Lower lobe of right lung (tissue), 2 donors: ENCODE results near the gene CDRT15. TPM values are rescaled to one million over a fixed set of nuclear protein-coding genes. Genes with fewer than 3 reads are reported as not detected.
A peak's percentile ranks its signal among the peaks of the same experiment; 100 is the strongest.
"Not testable (repeated sequence)": the region's sequence is repeated elsewhere in the genome, so short reads cannot be mapped to it uniquely, and the experiment has no call there.

Source experiments
- ATAC-seq, 2 donors: fragments of 200-7000 bp; cut with Tn5 transposase; one replicate each; pipeline ENCODE4 v1.9.1; 2020 to 2022; ENCODE audit warnings: mild to moderate bottlenecking in 2 of 2, moderate library complexity in 2 of 2
- DNase-seq: peaks from one replicate; pipeline ENCODE4 v3.0.0-alpha.2; 2020
- H3K27ac ChIP-seq: fragments of 200-600 bp; one replicate; pipeline ENCODE4 v1.8.0; 2022
- H3K27me3 ChIP-seq: fragments of 200-600 bp; one replicate; pipeline ENCODE4 v1.8.0; 2022; ENCODE audit warnings: low read depth
- H3K36me3 ChIP-seq: fragments of 200-600 bp; one replicate; pipeline ENCODE4 v1.8.0; 2022; ENCODE audit warnings: mild to moderate bottlenecking
- H3K4me1 ChIP-seq: fragments of 200-600 bp; one replicate; pipeline ENCODE4 v1.8.0; 2022
- H3K4me3 ChIP-seq: fragments of 200-600 bp; one replicate; pipeline ENCODE4 v1.8.0; 2022; ENCODE audit warnings: mild to moderate bottlenecking
- H3K9me3 ChIP-seq: fragments of 200-600 bp; one replicate; pipeline ENCODE4 v1.8.0; 2022
- CTCF ChIP-seq: fragments of 200-600 bp; IDR thresholded peaks from one replicate; pipeline ENCODE4 v1.8.0; 2022; ENCODE audit warnings: antibody characterized with exemption, mild to moderate bottlenecking
- intact Hi-C: fragments of 100-400 bp; cut with DNase I; formaldehyde crosslinking; loops from one replicate; pipeline ENCODE4 v1.11.0; 2022
- total RNA-seq: library from RNA; stranded (reverse); fragmentation: NEBNext Ultra II Directional; extraction: Animal tissue kit (Norgen Biotek cat#: 25700); gene quantifications from one replicate; pipeline ENCODE4 v1.2.1, GENCODE V29; 2021
- donor health status: DM: no; HTN: yes; CAD: no; lungs with severe emphysema.

CDRT15 gene
- total RNA-seq, 1 donor from 2014 or later, result not detected

GRCh38 chr17:14198575-14198974 lies 38.1 kb downstream of the CDRT15 start:
- no peaks in the 10 kb centered on the region for H3K9me3 ChIP-seq
- peak in 1 of 2 donors; percentile 34 for ATAC-seq
- no peak for DNase-seq
- H3K27me3 ChIP-seq, result no peaks in the 10 kb centered on the region
- no peak for TF ChIP-seq CTCF
- H3K36me3 ChIP-seq, result no peaks in the 10 kb centered on the region
- H3K4me3 ChIP-seq, result no peak overlapping the region
- intact Hi-C loops, result no loop called here
- H3K27ac ChIP-seq, result peak overlapping the region; percentile 67
- peaks cover 38% of the 10 kb centered on the region for H3K4me1 ChIP-seq

- Histone ChIP-seq H3K27me3 (no peaks in the 10 kb centered on the region), H3K36me3 (no peaks in the 10 kb centered on the region), H3K27ac (peak overlapping the region; percentile 67), H3K9me3 (no peaks in the 10 kb centered on the region), H3K4me3 (no peak overlapping the region), H3K4me1 (peaks cover 38% of the 10 kb centered on the region)
- DNase-seq (peak; percentile 78), ATAC-seq (peak; percentile 92 to 94)
- no peak for TF ChIP-seq CTCF
- intact Hi-C loops, result no loop called here
Measured at GRCh38 chr17:14198013-14198412, 38.6 kb downstream of the CDRT15 start.

- no peak for TF ChIP-seq CTCF
- intact Hi-C loops, result no loop called here
- Histone ChIP-seq H3K27me3 (no peaks in the 10 kb centered on the region), H3K4me1 (peaks cover 38% of the 10 kb centered on the region), H3K9me3 (no peaks in the 10 kb centered on the region), H3K36me3 (no peaks in the 10 kb centered on the region), H3K4me3 (no peak overlapping the region), H3K27ac (peak overlapping the region; percentile 67)
- no peak for DNase-seq
- peak; percentile 41 for ATAC-seq
Measured at GRCh38 chr17:14197586-14197985, 39.1 kb downstream of the CDRT15 start.

- H3K27me3 ChIP-seq, result no peaks in the 10 kb centered on the region
Measured at GRCh38 chr17:14197057-14197456, 39.6 kb downstream of the CDRT15 start.

GRCh38 chr17:14196377-14196997 lies 40.2 kb downstream of the CDRT15 start:
- Histone ChIP-seq H3K4me1 (peaks cover 34% of the 10 kb centered on the region), H3K27ac (no peak overlapping the region), H3K36me3 (no peaks in the 10 kb centered on the region), H3K4me3 (no peak overlapping the region), H3K9me3 (no peaks in the 10 kb centered on the region), H3K27me3 (no peaks in the 10 kb centered on the region)
- ATAC-seq (no peak), DNase-seq (no peak)
- peak; percentile 31 for TF ChIP-seq CTCF
- intact Hi-C loops, result no loop called here

More at GRCh38 chr17:14197057-14197456, 39.6 kb downstream of the CDRT15 start:
- Histone ChIP-seq H3K9me3 (no peaks in the 10 kb centered on the region), H3K4me1 (peaks cover 38% of the 10 kb centered on the region), H3K36me3 (no peaks in the 10 kb centered on the region), H3K27ac (peak overlapping the region; percentile 67), H3K4me3 (no peak overlapping the region)
- no peak for DNase-seq
- intact Hi-C loops, result no loop called here
- TF ChIP-seq CTCF, result no peak
- ATAC-seq, result no peak

- H3K4me1 ChIP-seq, intact Hi-C loops, H3K4me3 ChIP-seq, H3K9me3 ChIP-seq, H3K27ac ChIP-seq, DNase-seq, ATAC-seq, H3K36me3 ChIP-seq, H3K27me3 ChIP-seq: not testable (repeated sequence)
Measured at GRCh38 chr17:14192636-14193344, 43.9 kb downstream of the CDRT15 start.

GRCh38 chr17:14192039-14192438 lies 44.6 kb downstream of the CDRT15 start:
- H3K4me1 ChIP-seq, H3K9me3 ChIP-seq, DNase-seq, H3K36me3 ChIP-seq, intact Hi-C loops, H3K4me3 ChIP-seq, H3K27me3 ChIP-seq, H3K27ac ChIP-seq, ATAC-seq: not testable (repeated sequence)

GRCh38 chr17:14191469-14191868 lies 45.2 kb downstream of the CDRT15 start:
- DNase-seq, H3K36me3 ChIP-seq, H3K9me3 ChIP-seq, H3K4me3 ChIP-seq, H3K4me1 ChIP-seq, H3K27me3 ChIP-seq, intact Hi-C loops, H3K27ac ChIP-seq, ATAC-seq: not testable (repeated sequence)

GRCh38 chr17:14190774-14191173 lies 45.9 kb downstream of the CDRT15 start:
- H3K36me3 ChIP-seq, DNase-seq, H3K4me3 ChIP-seq, H3K27me3 ChIP-seq, H3K9me3 ChIP-seq, ATAC-seq, intact Hi-C loops, H3K27ac ChIP-seq, H3K4me1 ChIP-seq: not testable (repeated sequence)
